GM21576 (cell line): ENCODE data around the gene GPR152.
"Not testable (repeated sequence)": the region's sequence is repeated elsewhere in the genome, so short reads cannot be mapped to it uniquely, and the experiment has no call there.

ENCODE experiments used
- ATAC-seq: cut with Tn5 transposase; IDR thresholded peaks from one replicate; pipeline ENCODE4 v1.9.1; 2021; ENCODE audit warnings: mild to moderate bottlenecking, moderate library complexity; ENCODE audit not compliant: unreplicated experiment

Gene GPR152

DNA sequence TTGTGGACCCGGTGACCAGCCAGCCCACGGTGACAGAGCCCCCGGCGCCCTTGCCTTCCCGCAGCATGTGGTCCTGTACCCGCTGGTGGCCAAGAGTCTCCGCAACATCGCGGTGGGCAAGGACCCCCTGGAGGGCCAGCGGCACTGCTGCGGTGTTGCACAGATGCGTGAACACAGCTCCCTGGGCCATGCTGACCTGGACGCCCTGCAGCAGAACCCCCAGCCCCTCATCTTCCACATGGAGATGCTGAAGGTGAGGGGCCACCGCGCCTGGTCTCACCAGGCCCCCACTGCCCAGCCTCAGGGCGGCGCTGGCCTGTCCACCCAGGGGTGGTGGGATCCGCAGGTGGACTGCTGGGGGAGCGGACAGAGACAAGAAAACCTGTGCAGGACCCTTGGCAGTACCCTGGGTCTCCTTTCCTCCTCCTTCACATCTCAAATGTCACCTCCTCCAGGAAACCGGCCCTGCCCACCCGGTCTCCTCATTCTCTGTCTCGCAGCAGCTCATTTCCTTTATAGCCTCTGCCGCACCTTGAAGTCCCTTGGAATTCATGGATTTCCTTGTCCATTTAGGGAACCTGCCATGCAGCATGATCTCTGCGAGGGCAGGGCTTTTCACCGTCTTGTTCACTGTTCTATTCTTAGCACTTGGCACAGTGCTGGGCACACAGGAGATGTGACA, 36.8 kb upstream of the GPR152 start:
- no peak for ATAC-seq

DNA sequence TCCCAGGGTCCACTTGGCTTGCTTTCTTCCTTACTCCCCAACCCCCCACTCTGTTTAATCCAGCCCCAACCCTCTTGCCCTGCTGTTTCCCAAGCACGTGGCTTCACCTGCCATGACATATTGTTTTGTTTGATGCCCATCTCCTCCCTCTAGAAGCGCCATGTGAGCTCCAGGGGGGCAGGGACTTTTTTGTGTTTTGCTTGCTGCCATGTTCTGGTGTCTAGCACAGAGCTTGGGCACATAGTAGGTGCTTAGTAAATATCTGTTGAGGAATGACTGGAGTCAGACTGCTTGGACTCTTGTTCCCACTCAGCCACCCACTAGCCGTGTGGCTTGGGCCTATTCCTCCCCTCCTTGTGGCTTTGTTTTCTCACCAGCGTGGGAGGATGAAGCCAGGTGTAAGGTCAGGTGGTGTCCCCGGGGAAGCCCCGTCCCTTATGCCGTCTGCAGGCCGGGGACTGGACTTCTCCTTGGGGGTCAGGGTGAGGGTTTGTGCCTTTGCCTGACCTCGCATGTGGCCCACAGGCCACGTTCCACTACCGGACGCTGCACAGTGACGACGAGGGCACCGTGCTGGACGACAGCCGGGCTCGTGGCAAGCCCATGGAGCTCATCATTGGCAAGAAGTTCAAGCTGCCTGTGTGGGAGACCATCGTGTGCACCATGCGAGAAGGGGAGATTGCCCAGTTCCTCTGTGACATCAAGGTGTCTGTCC, 34.1 kb upstream of the GPR152 start:
- ATAC-seq, result peak; percentile 23

DNA sequence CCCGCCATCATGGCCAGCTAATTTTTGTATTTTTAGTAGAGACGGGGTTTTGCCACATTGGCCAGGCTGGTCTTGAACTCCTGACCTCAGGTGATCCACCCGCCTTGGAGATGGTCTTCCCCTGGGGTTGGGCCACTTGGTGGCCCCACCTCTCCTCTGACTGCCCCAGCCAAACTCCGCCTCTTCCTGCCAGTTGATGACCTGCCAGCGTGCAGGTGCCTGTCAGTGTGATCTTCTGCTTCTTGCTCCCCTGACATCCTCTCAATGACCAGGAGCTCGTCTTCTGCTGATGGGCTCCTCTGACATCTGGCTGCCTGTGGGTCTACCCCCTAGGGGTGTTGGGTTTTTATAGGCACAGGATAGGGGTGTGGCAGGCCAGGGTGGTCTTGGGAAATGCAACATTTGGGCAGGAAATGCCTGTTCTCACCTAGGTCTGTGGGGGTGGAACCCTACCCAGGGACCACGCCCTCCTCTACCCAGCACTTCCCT, 33.4 kb upstream of the GPR152 start:
- not testable (repeated sequence) for ATAC-seq

GRCh38 chr11:67484847-67485311, 32.4 kb upstream of the GPR152 start:
- ATAC-seq, result no peak

DNA sequence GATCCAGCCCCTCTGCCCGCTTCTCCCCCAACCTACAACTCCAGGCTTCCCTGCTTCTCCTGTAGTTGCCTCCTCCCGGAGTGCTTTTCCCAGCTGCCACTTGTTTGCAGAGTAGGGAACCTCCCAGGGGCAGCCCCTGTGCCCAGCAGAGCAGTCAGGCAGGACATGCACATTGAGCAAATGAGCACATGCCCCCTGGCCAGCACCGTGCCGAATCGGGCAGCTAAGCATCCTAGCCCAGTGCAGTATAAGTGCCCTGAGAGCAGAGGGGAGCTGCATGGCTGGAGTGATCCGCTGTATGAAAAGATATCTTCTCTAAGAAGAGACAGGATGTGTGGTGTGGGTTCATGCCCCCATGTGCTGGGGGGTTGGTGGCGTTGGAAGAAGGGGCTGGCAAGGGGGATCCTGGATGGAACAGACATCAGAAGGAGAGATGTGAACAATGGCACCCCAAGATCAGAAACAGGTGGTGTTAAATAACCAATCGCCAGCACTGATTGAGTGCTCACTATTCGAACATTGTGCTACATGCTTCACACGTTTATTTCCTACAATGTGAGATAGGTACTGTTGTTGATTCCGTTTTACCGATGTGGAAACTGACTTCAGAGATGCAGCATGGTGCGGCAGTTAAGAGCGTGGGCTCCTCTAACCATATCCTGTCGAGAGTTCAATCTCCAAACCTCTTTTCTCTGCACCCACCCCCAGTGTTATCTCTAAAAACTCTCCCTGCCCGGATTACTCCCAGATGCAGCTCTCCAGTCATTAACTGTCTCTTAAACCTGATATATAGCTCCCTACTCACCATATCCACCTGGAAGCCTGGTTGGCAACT, 31.5 kb upstream of the GPR152 start:
- ATAC-seq, result no peak

- ATAC-seq, result peak; percentile 57
Observed at GRCh38 chr11:67482827-67483798, 30.6 kb upstream of the GPR152 start, which contains the start of gene AIP. TSS of gene AIP (plus strand) at chr11:67483026. CDS start at chr11:67483159, 133 bp downstream.

- no peak for ATAC-seq
Observed at GRCh38 chr11:67482275-67482826, 29.8 kb upstream of the GPR152 start.

DNA sequence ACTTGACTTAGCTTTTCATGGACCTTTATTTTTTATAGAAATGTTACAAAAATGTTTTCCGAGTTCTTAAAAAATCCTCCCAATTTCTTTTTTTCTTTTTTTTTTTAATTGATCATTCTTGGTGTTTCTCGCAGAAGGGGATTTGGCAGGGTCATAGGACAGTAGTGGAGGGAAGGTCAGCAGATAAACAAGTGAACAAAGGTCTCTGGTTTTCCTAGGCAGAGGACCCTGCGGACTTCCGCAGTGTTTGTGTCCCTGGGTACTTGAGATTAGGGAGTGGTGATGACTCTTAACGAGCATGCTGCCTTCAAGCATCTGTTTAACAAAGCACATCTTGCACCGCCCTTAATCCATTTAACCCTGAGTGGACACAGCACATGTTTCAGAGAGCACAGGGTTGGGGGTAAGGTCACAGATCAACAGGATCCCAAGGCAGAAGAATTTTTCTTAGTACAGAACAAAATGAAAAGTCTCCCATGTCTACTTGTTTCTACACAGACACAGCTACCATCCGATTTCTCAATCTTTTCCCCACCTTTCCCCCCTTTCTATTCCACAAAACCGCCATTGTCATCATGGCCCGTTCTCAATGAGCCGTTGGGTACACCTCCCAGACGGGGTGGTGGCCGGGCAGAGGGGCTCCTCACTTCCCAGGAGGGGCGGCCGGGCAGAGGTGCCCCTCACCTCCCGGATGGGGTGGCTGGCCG, 25.0 kb upstream of the GPR152 start:
- not testable (repeated sequence) for ATAC-seq

GRCh38 chr11:67476692-67477091, 24.2 kb upstream of the GPR152 start:
- not testable (repeated sequence) for ATAC-seq

DNA sequence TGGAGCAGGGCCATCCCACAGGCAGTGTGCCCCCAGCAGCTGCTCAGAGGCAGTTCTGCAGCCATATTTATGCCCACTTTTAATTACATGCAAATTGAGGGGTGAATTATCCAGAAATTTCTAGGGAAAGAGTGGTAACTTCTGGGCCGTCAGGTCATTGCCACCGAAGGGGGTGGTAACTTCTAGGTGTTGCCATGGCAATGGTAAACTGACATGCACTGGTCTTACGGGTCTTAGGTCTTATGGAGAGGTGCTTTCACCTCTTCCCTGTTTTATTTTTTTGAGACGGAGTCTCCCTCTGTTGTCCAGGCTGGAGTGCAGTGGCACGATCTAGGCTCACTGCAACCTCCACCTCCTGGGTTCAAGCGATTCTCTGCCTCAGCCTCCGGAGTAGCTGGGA, 20.4 kb upstream of the GPR152 start:
- ATAC-seq, result no peak

DNA sequence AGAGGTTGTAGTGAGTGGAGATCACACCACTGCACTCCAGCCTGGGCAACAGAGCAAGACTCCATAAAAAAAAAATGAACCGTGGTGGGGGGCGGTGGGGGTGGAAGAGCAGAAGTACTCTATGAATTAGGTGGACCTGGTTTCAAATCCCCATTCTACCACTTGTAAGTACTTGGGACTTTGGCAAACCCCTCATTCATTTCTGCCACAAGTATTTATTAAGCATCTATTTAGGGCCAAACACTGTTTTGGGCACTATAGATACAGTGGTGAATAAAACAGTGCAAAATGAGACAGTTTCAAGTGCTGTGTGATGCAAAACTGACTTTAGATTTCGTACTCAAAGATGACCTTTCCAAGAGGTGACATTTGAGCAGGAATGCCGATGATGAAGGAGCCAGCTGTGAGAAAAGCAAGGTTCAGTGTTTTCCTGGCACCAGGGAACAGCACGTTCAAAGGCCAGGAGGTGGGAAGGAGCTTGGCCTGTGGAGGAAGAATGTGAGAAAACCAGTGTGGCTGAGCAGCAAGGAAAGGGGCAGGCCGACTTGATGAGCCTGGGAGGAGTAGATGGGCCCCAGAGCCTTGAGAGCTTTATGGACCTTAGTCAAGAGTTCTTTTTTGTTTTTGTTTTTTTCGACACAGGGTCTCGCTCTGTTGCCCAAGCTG, 17.9 kb upstream of the GPR152 start:
- no peak for ATAC-seq

- no peak for ATAC-seq
Observed at GRCh38 chr11:67469508-67469811, 16.9 kb upstream of the GPR152 start.

DNA sequence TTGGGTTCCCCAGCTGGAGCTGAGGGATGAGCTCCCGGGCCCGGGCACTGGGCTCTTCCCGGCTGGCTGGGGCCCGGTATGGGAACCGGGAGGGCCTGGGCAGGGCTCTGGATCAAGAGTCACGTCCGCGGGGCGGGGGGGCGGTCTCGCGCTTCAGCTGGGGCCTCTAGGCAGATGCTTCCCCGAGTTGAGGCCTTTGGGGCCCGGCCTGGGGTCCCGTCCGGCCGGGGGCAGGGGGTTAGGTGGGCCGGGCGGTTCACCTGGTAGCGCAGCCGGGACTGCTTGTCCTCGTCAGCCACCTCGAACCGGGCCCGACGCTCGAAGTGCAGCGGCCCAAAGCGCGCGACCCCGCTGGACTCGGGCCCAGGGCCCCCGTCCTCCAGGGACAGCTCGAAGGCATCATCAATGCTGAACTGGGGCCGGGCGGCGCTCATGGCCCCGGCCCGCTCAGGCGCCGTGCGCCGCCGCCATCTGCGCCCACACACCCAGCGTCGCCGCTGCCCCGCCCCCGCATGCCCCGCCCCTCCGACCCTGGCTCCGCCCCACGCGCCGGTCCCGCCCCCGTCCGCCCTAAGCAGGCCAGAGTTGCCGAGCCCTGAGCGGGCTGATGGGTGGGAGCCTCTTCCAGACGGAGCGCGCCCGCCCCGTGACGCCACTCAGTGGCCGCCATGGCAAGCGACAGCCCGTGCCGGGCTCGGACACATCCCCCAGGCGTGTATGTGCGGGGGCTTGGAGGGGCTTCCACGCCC, 16.4 kb upstream of the GPR152 start, which contains the start of gene TMEM134:
TSS of gene TMEM134 (minus strand) at position 493 of the 749 bp plus-strand sequence. CDS start at position 434, 59 bp downstream.
- ATAC-seq, result peak; percentile 58

- no peak for ATAC-seq
Observed at GRCh38 chr11:67468456-67468758, 15.9 kb upstream of the GPR152 start.

DNA sequence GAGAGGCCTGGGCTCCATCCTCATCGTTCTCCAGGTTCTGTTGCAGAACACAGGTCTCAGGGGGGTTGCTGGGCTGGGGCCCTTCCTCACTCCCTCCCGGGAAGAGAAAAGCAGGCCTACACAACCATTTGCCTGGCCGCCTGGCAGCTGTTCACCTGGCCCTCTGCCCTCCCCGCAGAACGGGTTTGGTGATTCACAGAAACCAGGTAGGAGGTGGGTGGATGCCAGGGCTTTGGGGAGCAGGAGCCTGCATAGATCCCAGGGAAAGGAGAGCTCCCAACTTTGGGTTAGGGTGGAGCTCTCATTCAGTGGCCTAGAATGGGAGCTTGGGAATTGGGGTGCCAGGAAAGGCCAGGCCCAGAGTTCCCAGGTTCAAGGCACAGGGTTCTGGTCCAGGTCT, 15.5 kb upstream of the GPR152 start:
- no peak for ATAC-seq

- no peak for ATAC-seq
Observed at GRCh38 chr11:67466962-67467771, 14.6 kb upstream of the GPR152 start.

GRCh38 chr11:67466367-67466766, 13.8 kb upstream of the GPR152 start:
- ATAC-seq, result no peak
